ENCODE measurements around the gene KIAA1755. TPM values are rescaled to one million over a fixed set of nuclear protein-coding genes. Genes with fewer than 3 reads are reported as not detected.
A peak's percentile ranks its signal among the peaks of the same experiment; 100 is the strongest.

Gene KIAA1755
- total and polyA plus RNA-seq, 7 donors, result 1.2 to 39.1 (median 11.6) TPM; not detected in 1

- no peak overlapping the region for H3K27ac ChIP-seq
- peak; percentile 8 for DNase-seq
- H3K9me3 ChIP-seq, result peaks cover 0 to 2% (median 0%) of the 10 kb centered on the region in 4 donors
- no peaks in the 10 kb centered on the region for H3K4me1 ChIP-seq
- H3K36me3 ChIP-seq, result no peaks in the 10 kb centered on the region
- intact Hi-C loops (cut with DNase I), result no loop called here
- TF ChIP-seq EP300 (IDR thresholded peaks at IDR 0.05), result no peak
- no peak for TF ChIP-seq POLR2AphosphoS5 (IDR thresholded peaks at IDR 0.05)
- no peak for TF ChIP-seq POLR2A (IDR thresholded peaks at IDR 0.05)
- no peak for TF ChIP-seq CTCF (IDR thresholded peaks at IDR 0.05)
- WGBS, 2 donors, result 82 to 86% methylated on average over 2 of the region's 2 CpGs
- no peak overlapping the region for H3K4me3 ChIP-seq
- H3K27me3 ChIP-seq, result peaks cover 0 to 3% (median 0%) of the 10 kb centered on the region in 3 donors
These were observed 18.2 kb upstream of the KIAA1755 start for GRCh38 chr20:38278763-38279162.

- intact Hi-C loops (cut with DNase I), result no loop called here
- 70 to 71% methylated on average over 14 of the region's 14 CpGs for WGBS, 2 donors
- peak; percentile 36 for DNase-seq
- no peak overlapping the region for H3K27ac ChIP-seq
- H3K36me3 ChIP-seq, result no peaks in the 10 kb centered on the region
- H3K27me3 ChIP-seq, result peaks cover 0 to 3% (median 0%) of the 10 kb centered on the region in 3 donors
- TF ChIP-seq CTCF (IDR thresholded peaks at IDR 0.05), result no peak
- TF ChIP-seq EP300 (IDR thresholded peaks at IDR 0.05), result no peak
- TF ChIP-seq POLR2A (IDR thresholded peaks at IDR 0.05), result no peak
- TF ChIP-seq POLR2AphosphoS5 (IDR thresholded peaks at IDR 0.05), result no peak
- H3K4me3 ChIP-seq, result no peak overlapping the region
- H3K4me1 ChIP-seq, result no peaks in the 10 kb centered on the region
- peaks cover 0 to 2% (median 0%) of the 10 kb centered on the region in 4 donors for H3K9me3 ChIP-seq
These were observed 17.6 kb upstream of the KIAA1755 start for GRCh38 chr20:38278131-38278530.

- Histone ChIP-seq H3K4me1 (no peaks in the 10 kb centered on the region), H3K27ac (no peak overlapping the region), H3K9me3 (peaks cover 0 to 2% (median 0%) of the 10 kb centered on the region in 4 donors), H3K27me3 (peaks cover 0 to 3% (median 0%) of the 10 kb centered on the region in 3 donors), H3K36me3 (no peaks in the 10 kb centered on the region), H3K4me3 (no peak overlapping the region)
- DNase-seq, result peak; percentile 19
- WGBS, 2 donors, result 76 to 86% methylated on average over 2 of the region's 2 CpGs
- intact Hi-C loops (cut with DNase I), result no loop called here
- TF ChIP-seq POLR2AphosphoS5 (IDR thresholded peaks at IDR 0.05) (no peak), EP300 (IDR thresholded peaks at IDR 0.05) (no peak), POLR2A (IDR thresholded peaks at IDR 0.05) (no peak), CTCF (IDR thresholded peaks at IDR 0.05) (no peak)
These were observed 17.2 kb upstream of the KIAA1755 start for GRCh38 chr20:38277691-38278090.

GRCh38 chr20:38277285-38277684 lies 16.8 kb upstream of the KIAA1755 start:
- peaks cover 0 to 3% (median 0%) of the 10 kb centered on the region in 3 donors for H3K27me3 ChIP-seq
- WGBS, 2 donors, result 81 to 83% methylated on average over 5 of the region's 5 CpGs
- H3K4me3 ChIP-seq, result no peak overlapping the region
- DNase-seq, result no peak
- peaks cover 0 to 2% (median 0%) of the 10 kb centered on the region in 4 donors for H3K9me3 ChIP-seq
- intact Hi-C loops (cut with DNase I), result no loop called here
- no peaks in the 10 kb centered on the region for H3K4me1 ChIP-seq
- no peak for TF ChIP-seq EP300 (IDR thresholded peaks at IDR 0.05)
- no peak for TF ChIP-seq POLR2A (IDR thresholded peaks at IDR 0.05)
- no peak for TF ChIP-seq POLR2AphosphoS5 (IDR thresholded peaks at IDR 0.05)
- no peak for TF ChIP-seq CTCF (IDR thresholded peaks at IDR 0.05)
- H3K27ac ChIP-seq, result no peak overlapping the region
- no peaks in the 10 kb centered on the region for H3K36me3 ChIP-seq
